ENCODE data around the gene PKDREJ.

DNA sequence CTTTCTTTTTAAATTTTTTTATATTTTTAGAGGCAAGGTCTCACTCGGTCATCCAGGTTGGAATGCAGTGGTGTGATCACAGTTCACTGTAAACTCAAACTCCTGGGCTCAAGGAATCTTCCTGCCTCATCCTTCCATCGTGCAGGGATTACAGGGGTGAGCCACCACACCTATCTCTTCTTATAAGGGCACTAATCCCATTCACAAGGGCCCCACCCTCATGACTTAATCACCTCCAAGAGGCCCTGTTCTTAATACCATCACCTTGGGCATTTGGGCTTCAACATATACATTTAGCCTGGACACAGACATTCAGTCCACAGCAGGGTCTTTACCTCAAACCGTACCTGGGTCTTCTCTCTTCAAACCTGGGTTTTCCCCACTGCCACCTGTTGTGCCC lies 29.0 kb upstream of the PKDREJ start:
- TF ChIP-seq, protein P1, sequence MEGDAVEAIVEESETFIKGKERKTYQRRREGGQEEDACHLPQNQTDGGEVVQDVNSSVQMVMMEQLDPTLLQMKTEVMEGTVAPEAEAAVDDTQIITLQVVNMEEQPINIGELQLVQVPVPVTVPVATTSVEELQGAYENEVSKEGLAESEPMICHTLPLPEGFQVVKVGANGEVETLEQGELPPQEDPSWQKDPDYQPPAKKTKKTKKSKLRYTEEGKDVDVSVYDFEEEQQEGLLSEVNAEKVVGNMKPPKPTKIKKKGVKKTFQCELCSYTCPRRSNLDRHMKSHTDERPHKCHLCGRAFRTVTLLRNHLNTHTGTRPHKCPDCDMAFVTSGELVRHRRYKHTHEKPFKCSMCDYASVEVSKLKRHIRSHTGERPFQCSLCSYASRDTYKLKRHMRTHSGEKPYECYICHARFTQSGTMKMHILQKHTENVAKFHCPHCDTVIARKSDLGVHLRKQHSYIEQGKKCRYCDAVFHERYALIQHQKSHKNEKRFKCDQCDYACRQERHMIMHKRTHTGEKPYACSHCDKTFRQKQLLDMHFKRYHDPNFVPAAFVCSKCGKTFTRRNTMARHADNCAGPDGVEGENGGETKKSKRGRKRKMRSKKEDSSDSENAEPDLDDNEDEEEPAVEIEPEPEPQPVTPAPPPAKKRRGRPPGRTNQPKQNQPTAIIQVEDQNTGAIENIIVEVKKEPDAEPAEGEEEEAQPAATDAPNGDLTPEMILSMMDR (IDR thresholded peaks at IDR 0.05) = no peak
- no peak for TF ChIP-seq POLR2A (IDR thresholded peaks at IDR 0.05)

Data from body of pancreas (tissue), 4 donors.